Measurements from ENCODE around the gene MLKL. TPM values are rescaled to one million over a fixed set of nuclear protein-coding genes. Genes with fewer than 3 reads are reported as not detected.

MLKL gene
- total and polyA plus RNA-seq, 2 of the 13 experiments (the other 11 are each of a cell fraction or from before 2014, with no cell fraction given), result 6.4 to 10.7 TPM

GRCh38 chr16:74720579-74720978, 19.9 kb upstream of the MLKL start:
- H3K4me3 ChIP-seq (replicated peaks in 1 of 3; ENCODE audit: insufficient read depth in 1 of 3, low read depth in 2 of 3, low read length in 3 of 3), result no peak overlapping the region
- H3K27me3 ChIP-seq (ENCODE audit: control insufficient read depth in 1 of 2, insufficient read depth in 2 of 2, low read length in 2 of 2), result peaks cover 14 to 60% of the 10 kb centered on the region in 2 experiments
- no peak overlapping the region for H3K27ac ChIP-seq (ENCODE audit: extremely low read length, insufficient read depth, low read length)
- WGBS (ENCODE audit: low lambda C conversion rate), result 57% methylated on average over 5 of the region's 5 CpGs
- intact Hi-C loops (cut with micrococcal nuclease; ENCODE audit: unreplicated experiment) (no loop called here), in situ Hi-C loops (cut with HindIII; ENCODE audit: extremely low pct_ligation_motif_present, low pct_unique_long_range_greater_than_20kb) (no loop called here)
- DNase-seq (ENCODE audit: low spot score) (no peak), ATAC-seq (no peak), FAIRE-seq (no peak)
- ChIA-PET POLR2A (no interaction called here), CTCF (ENCODE audit: low intra/inter-chr PET ratio, low total read pairs) (no interaction called here)
- no peak overlapping the region for H3K9ac ChIP-seq (ENCODE audit: insufficient read depth, low read depth, low read length)
- H3K4me1 ChIP-seq (ENCODE audit: insufficient read depth, low read length), result 0 out of 2 replicates have a peak, but pooled peaks cover 11% of the 10 kb centered on the region
- H2AFZ ChIP-seq (ENCODE audit: low read length), result no peak overlapping the region
- H3K36me3 ChIP-seq (replicated peaks in 1 of 2; ENCODE audit: control insufficient read depth in 1 of 2, insufficient read depth in 2 of 2, low read length in 2 of 2), result no peaks in the 10 kb centered on the region
- no peaks in the 10 kb centered on the region for H3K9me3 ChIP-seq (ENCODE audit: low read length)
- no TSS peak for BruUV-seq (replicated peaks)
- no peaks in the 10 kb centered on the region for H4K20me1 ChIP-seq (ENCODE audit: insufficient read depth, low read length)
- TF ChIP-seq NFYB (CRISPR knock-in tag; IDR thresholded peaks at IDR 0.05) (no peak), MNT (IDR thresholded peaks at IDR 0.05) (no peak), KMT2A (CRISPR knock-in tag; IDR thresholded peaks at IDR 0.05) (no peak), TBX3 (IDR thresholded peaks at IDR 0.05; ENCODE audit: borderline replicate concordance) (no peak), MEIS1 (CRISPR knock-in tag; IDR thresholded peaks at IDR 0.05; ENCODE audit: borderline replicate concordance) (no peak), SKIL (CRISPR knock-in tag; IDR thresholded peaks at IDR 0.05; ENCODE audit: borderline replicate concordance) (no peak), ZNF580 (CRISPR knock-in tag; IDR thresholded peaks at IDR 0.05; ENCODE audit: borderline replicate concordance, low read depth) (no peak), HOXA7 (CRISPR knock-in tag; IDR thresholded peaks at IDR 0.05) (no peak), ZNF260 (CRISPR knock-in tag; IDR thresholded peaks at IDR 0.05; ENCODE audit: borderline replicate concordance, low read depth) (no peak), ZNF484 (CRISPR knock-in tag; IDR thresholded peaks at IDR 0.05; ENCODE audit: borderline replicate concordance, low read depth) (no peak), ZNF235 (CRISPR knock-in tag; IDR thresholded peaks at IDR 0.05; ENCODE audit: borderline replicate concordance) (no peak), BCLAF1 (IDR thresholded peaks at IDR 0.05) (no peak), PRMT3 (CRISPR knock-in tag; IDR thresholded peaks at IDR 0.05; ENCODE audit: borderline replicate concordance, low read depth) (no peak), TP53 (CRISPR knock-in tag; conservative IDR thresholded peaks at IDR 0.05) (no peak)
- no peaks in the 10 kb centered on the region for H3K79me2 ChIP-seq (ENCODE audit: insufficient read depth, low read length)
- H3K4me2 ChIP-seq (ENCODE audit: low read depth, low read length), result no peak overlapping the region

All from HepG2 (cell line).